PC-3 (cell line): Measurements from ENCODE around the gene TIAM1. TPM values are rescaled to one million over a fixed set of nuclear protein-coding genes. Genes with fewer than 3 reads are reported as not detected.

Source experiments
- ATAC-seq: fragments of 200-7000 bp; cut with Tn5 transposase; 2 replicates; pipeline ENCODE4 v1.9.1; 2020; ENCODE audit warnings: mild to moderate bottlenecking, moderate library complexity
- BruUV-seq: library from RNA; stranded (reverse); fragments of 400-500 nt; replicated peaks from 2 replicates; lab custom pipeline; 2021; lab: Mats Ljungman, UMichigan
- CTCF ChIA-PET: fragments of 300-600 bp; sonication (Branson Sonifier 250); formaldehyde crosslinking; loops from one replicate; lab custom pipeline; 2022; ENCODE audit warnings: antibody characterized with exemption; lab: Charles Lee
- POLR2A ChIA-PET: fragments of 300-600 bp; sonication (Branson Sonifier 250); formaldehyde crosslinking; loops from one replicate; lab custom pipeline; 2022; ENCODE audit warnings: antibody characterized with exemption; ENCODE audit not compliant: unreplicated experiment; lab: Charles Lee
- DNase-seq: peaks from one replicate; pipeline ENCODE4 v3.0.0-alpha.2; 2015
- H2AFZ ChIP-seq: fragments of 300-600 bp; sonication (generic); 2 replicates; pipeline ENCODE4 v1.6.0; 2016; ENCODE audit warnings: antibody characterized with exemption, low read length
- H3F3A ChIP-seq: fragments of 300-600 bp; sonication (generic); one replicate; pipeline ENCODE4 v1.6.0; 2017; ENCODE audit warnings: antibody characterized with exemption, low read length, control low read depth, mild to moderate bottlenecking; ENCODE audit not compliant: unreplicated experiment
- H3K27ac ChIP-seq: fragments of 300-600 bp; sonication (generic); 2 replicates; pipeline ENCODE4 v1.5.1; 2016; ENCODE audit warnings: mild to moderate bottlenecking, low read length
- H3K27me3 ChIP-seq: fragments of 300-600 bp; sonication (generic); 2 replicates; pipeline ENCODE4 v1.6.1; 2016; ENCODE audit warnings: low read length, mixed read lengths
- H3K36me3 ChIP-seq: fragments of 300-600 bp; sonication (generic); 2 replicates; pipeline ENCODE4 v1.6.1; 2016; ENCODE audit warnings: low read depth, mixed run types, low read length, mixed read lengths
- H3K4me1 ChIP-seq: fragments of 300-600 bp; sonication (generic); 2 replicates; pipeline ENCODE4 v1.5.1; 2016; ENCODE audit warnings: low read length; ENCODE audit not compliant: insufficient read depth
- H3K4me2 ChIP-seq: fragments of 300-600 bp; sonication (generic); 2 replicates; pipeline ENCODE4 v1.6.0; 2016; ENCODE audit warnings: low read length
- H3K4me3 ChIP-seq: fragments of 300-600 bp; sonication (generic); 2 replicates; pipeline ENCODE4 v1.5.1; 2016; ENCODE audit warnings: mild to moderate bottlenecking, low read length, mixed read lengths
- H3K79me2 ChIP-seq: fragments of 300-600 bp; sonication (generic); 2 replicates; pipeline ENCODE4 v1.6.1; 2017; ENCODE audit warnings: low read length, mixed read lengths
- H3K9ac ChIP-seq: fragments of 300-600 bp; sonication (generic); 2 replicates; pipeline ENCODE4 v1.6.0; 2016; ENCODE audit warnings: mild to moderate bottlenecking, low read length
- H3K9me2 ChIP-seq: fragments of 300-600 bp; sonication (generic); replicated peaks from 2 replicates; pipeline ENCODE4 v1.6.1; 2016; ENCODE audit warnings: mixed run types, low read length, mixed read lengths
- H3K9me3 ChIP-seq: fragments of 300-600 bp; sonication (generic); 2 replicates; pipeline ENCODE4 v1.6.1; 2016; ENCODE audit warnings: low read length, mixed read lengths
- H4K20me1 ChIP-seq: fragments of 300-600 bp; sonication (generic); 2 replicates; pipeline ENCODE4 v1.6.1; 2016; ENCODE audit warnings: low read length, mixed read lengths
- EZH2 ChIP-seq: fragments of 300-600 bp; sonication (generic); IDR thresholded peaks from one replicate; pipeline ENCODE4 v1.6.1; 2017; ENCODE audit warnings: antibody characterized with exemption, mild to moderate bottlenecking, low read length; ENCODE audit not compliant: unreplicated experiment
- EZH2phosphoT487 ChIP-seq: fragments of 300-600 bp; sonication (generic); IDR thresholded peaks from 2 replicates; pipeline ENCODE4 v1.6.1; 2018; ENCODE audit warnings: mild to moderate bottlenecking, antibody characterized with exemption, low read length, borderline replicate concordance
- intact Hi-C: fragments of 100-400 bp; cut with micrococcal nuclease; formaldehyde crosslinking; loops from 2 replicates; pipeline ENCODE4 v1.9.0; 2023
- total RNA-seq: library from RNA; depleted of rRNA; stranded (reverse); fragments of >200 nt; gene quantifications from 2 replicates; pipeline ENCODE4 v1.2.3, GENCODE V29; 2014
- TF ChIP-seq, protein P1 (sequence below): fragments of 300-600 bp; sonication (generic); conservative IDR thresholded peaks from 2 replicates; pipeline ENCODE4 v1.5.1; 2017; ENCODE audit warnings: antibody characterized with exemption, low read depth, mild to moderate bottlenecking, low read length

Gene TIAM1
- total RNA-seq, 1 experiment from 2014 or later, result 19.1 TPM

DNA sequence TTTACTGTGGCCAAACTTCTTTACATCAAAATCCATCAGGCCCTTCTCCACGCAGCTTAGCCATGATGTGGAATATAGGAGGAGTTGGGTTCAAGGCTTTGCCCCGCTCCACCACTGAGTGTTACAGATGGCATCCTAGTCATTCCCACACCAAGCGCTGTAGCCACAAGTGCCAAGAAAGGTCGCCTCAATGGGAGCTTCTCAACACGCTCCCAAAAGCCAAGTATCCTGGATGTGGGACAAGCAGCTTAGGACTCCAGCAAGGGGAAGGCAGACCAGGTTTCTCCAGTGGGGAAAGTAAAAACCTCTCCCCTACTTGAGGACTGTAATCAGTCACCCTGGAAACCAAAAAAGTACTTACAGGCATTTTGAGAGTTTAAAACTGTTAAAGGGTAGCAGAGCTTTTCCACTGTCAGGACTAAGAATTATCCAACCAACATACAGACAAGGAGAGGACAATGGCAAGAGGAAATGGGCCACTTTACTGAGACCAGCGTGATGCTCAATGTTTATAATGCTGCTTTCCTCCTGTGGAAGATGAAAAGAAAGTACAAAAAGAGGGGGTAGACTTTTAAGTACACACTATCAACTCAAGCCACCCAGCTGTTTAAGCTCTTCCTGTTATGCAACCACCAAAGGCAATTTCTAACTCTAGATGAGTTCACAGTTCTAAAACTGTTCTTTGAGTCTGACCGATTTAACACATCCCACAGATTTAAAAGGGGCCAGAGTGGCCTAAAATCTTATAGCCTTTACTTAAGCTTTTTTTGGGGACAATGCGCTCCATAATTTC is 185.1 kb downstream of the TIAM1 start:
- no peaks in the 10 kb centered on the region for H3K9me2 ChIP-seq
- H3K4me2 ChIP-seq, result no peak overlapping the region
- BruUV-seq, result no TSS peak
- TF ChIP-seq EZH2 (no peak), EZH2phosphoT487 (no peak)
- TF ChIP-seq, protein P1, sequence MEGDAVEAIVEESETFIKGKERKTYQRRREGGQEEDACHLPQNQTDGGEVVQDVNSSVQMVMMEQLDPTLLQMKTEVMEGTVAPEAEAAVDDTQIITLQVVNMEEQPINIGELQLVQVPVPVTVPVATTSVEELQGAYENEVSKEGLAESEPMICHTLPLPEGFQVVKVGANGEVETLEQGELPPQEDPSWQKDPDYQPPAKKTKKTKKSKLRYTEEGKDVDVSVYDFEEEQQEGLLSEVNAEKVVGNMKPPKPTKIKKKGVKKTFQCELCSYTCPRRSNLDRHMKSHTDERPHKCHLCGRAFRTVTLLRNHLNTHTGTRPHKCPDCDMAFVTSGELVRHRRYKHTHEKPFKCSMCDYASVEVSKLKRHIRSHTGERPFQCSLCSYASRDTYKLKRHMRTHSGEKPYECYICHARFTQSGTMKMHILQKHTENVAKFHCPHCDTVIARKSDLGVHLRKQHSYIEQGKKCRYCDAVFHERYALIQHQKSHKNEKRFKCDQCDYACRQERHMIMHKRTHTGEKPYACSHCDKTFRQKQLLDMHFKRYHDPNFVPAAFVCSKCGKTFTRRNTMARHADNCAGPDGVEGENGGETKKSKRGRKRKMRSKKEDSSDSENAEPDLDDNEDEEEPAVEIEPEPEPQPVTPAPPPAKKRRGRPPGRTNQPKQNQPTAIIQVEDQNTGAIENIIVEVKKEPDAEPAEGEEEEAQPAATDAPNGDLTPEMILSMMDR, result no peak
- no peak overlapping the region for H2AFZ ChIP-seq
- intact Hi-C loops, result no loop called here
- no peaks in the 10 kb centered on the region for H4K20me1 ChIP-seq
- H3K27me3 ChIP-seq, result no peaks in the 10 kb centered on the region
- POLR2A ChIA-PET, result interaction anchor here (0.6 kb wide), 1 partner anchor 10 kb away, joined by 3 read pairs; no protein-coding TSS in a partner anchor
- H3K79me2 ChIP-seq, result no peaks in the 10 kb centered on the region
- H3K4me1 ChIP-seq, result peaks cover 8% of the 10 kb centered on the region; the same call in 1 of the 2 replicates
- H3F3A ChIP-seq, result no peaks in the 10 kb centered on the region
- H3K9ac ChIP-seq, result no peak overlapping the region
- no peak for DNase-seq
- CTCF ChIA-PET, result no interaction called here
- H3K36me3 ChIP-seq, result peaks cover 14% of the 10 kb centered on the region; the same call in 1 of the 2 replicates
- no peak overlapping the region for H3K27ac ChIP-seq
- H3K4me3 ChIP-seq, result no peak overlapping the region
- H3K9me3 ChIP-seq, result peaks cover 11% of the 10 kb centered on the region; the same call in 1 of the 2 replicates
- ATAC-seq, result no peak

DNA sequence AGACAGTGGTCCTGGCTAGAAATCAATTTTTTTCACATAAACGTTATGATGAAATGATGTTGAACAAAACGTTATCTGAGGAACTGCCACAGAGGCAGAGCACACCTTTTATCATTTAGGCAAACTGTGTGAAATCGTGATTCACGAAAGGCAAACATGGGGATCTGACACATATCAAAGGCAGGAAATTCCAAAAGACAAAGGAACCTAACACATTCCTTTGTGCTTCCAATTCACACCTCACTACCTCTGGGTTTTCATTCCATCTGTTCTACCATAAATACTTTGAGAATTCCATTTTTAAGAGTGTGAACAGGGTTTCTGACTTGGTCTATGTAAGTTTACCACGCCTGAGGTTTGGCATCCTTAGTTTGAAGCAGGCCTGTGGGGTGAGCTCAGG is 186.3 kb downstream of the TIAM1 start:
- Histone ChIP-seq H3K4me2 (no peak overlapping the region), H3K9me3 (peaks cover 11% of the 10 kb centered on the region; the same call in 1 of the 2 replicates), H3F3A (no peaks in the 10 kb centered on the region), H4K20me1 (no peaks in the 10 kb centered on the region), H2AFZ (no peak overlapping the region), H3K36me3 (peaks cover 14% of the 10 kb centered on the region; the same call in 1 of the 2 replicates), H3K27me3 (no peaks in the 10 kb centered on the region), H3K4me1 (0 out of 2 replicates have a peak, but pooled peaks cover 3% of the 10 kb centered on the region), H3K27ac (no peak overlapping the region), H3K9me2 (no peaks in the 10 kb centered on the region), H3K9ac (no peak overlapping the region), H3K4me3 (no peak overlapping the region), H3K79me2 (no peaks in the 10 kb centered on the region)
- DNase-seq (no peak), ATAC-seq (no peak)
- intact Hi-C loops, result no loop called here
- BruUV-seq, result no TSS peak
- CTCF ChIA-PET, result no interaction called here
- POLR2A ChIA-PET, result no interaction called here
- TF ChIP-seq EZH2 (no peak), EZH2phosphoT487 (no peak)
- TF ChIP-seq, protein P1, result no peak

DNA sequence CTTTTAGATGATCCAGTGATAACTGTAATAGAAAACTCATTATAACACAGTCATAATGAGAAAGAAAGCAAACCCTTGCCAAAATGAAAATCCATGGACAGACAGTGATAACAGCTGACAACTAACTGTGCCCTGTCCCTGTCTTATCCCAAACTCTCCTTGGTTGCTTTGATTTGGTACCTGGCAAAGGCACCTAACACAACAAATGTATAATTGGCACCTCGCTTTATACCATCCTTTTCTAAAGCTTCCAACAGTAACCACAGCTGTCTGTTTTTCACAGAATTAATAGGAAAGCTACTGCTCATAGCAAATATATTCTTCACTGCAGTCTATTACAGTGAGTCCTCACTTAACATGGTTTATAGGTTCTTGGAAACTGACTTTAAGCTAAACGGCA is 187.4 kb downstream of the TIAM1 start:
- Histone ChIP-seq H3K9ac (no peak overlapping the region), H3K27me3 (no peaks in the 10 kb centered on the region), H3K27ac (no peak overlapping the region), H2AFZ (no peak overlapping the region), H3F3A (no peaks in the 10 kb centered on the region), H3K9me3 (peaks cover 11% of the 10 kb centered on the region; the same call in 1 of the 2 replicates), H3K79me2 (no peaks in the 10 kb centered on the region), H4K20me1 (no peaks in the 10 kb centered on the region), H3K4me3 (no peak overlapping the region), H3K4me1 (no peaks in the 10 kb centered on the region), H3K4me2 (no peak overlapping the region), H3K36me3 (peaks cover 14% of the 10 kb centered on the region; the same call in 1 of the 2 replicates), H3K9me2 (no peaks in the 10 kb centered on the region)
- no TSS peak for BruUV-seq
- ChIA-PET POLR2A (no interaction called here), CTCF (no interaction called here)
- DNase-seq (no peak), ATAC-seq (no peak)
- intact Hi-C loops, result no loop called here
- TF ChIP-seq EZH2phosphoT487 (no peak), EZH2 (no peak)
- TF ChIP-seq, protein P1, result no peak
